Measurements from ENCODE around the gene UBTF.

Gene UBTF

DNA sequence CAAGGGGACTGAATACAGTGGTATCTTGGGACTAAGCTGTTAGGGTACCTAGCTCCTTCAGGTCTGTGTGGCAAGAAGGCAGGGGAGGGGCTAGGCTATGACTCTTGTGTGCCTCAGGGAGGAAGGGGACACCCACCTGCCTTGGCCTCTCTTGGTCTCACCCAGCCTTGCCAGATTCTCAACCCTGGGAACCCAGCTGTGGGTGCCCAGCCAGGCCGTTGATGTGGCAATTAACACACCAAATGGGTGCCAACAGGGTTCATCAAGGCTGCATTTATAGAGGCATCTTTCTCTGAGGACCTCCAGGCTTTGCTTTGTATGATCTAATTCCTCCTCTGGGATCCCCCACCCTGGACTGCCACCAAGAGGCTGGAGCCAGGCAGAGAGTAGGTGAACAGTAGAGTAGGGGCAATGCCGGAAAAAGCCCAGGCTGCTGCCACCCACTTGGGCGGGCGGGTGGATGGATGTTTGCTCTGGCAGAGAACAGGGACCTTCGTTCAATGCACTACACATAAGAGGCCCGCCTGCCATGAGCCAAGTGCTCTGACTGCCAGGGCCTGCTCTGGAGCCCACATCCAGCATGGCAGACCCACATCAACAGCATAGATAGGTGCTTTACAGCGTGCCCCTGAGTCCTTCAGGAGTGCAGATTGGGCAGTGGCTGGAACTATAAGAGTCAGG is 52.2 kb downstream of the UBTF start:
- no peak for DNase-seq

DNA sequence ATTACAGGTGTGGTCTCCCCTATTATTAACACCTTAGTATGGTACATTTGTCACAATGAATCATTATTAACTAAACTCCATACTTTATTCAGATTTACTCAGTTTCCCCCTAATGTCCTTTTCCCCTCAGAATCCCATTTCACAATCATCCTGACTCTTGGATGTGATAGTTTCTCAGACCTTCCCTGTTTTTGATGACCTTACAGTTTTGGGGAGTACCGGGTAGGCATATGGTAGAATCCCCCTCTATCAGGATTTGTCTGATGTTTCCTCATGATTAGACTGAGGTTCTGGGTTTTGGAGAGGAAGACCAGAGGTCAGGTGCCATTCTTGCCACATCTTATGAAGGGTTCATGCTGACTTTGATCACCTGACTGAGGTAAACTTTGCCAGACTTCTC is 55.0 kb downstream of the UBTF start:
- DNase-seq: no peak

DNA sequence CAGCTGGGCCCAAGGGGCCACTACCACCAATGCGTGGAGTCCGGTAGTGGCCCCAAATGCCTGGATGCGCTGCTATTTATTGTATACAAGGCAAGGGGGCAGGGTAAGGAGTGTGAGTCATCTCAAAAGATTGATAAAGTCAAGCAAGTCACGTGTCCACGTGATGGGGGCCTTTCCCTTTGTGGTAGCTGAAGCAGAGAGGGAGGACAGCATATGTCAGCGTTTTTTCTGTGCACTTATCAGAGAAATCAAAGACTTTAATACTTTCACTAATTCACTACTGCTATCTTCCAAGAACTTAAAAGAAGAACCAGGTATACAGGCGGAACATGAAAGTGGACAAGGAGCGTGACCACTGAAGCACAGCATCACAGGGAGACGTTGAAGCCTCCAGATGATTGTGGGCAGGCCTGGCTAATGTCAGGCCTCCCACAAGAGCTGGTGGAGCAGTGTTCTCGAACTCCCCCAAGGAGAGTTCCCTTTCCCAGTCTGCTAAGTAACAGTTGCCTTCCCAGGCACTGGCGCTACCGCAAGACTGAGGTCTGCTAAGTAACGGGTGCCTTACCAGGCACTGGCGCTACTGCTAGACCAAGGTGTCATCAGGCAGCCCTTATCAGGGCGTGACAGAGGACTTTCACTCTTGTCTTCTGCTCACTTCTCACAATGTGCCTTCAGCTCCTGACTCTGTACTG is 59.8 kb downstream of the UBTF start:
- peak; percentile 64 for DNase-seq

DNA sequence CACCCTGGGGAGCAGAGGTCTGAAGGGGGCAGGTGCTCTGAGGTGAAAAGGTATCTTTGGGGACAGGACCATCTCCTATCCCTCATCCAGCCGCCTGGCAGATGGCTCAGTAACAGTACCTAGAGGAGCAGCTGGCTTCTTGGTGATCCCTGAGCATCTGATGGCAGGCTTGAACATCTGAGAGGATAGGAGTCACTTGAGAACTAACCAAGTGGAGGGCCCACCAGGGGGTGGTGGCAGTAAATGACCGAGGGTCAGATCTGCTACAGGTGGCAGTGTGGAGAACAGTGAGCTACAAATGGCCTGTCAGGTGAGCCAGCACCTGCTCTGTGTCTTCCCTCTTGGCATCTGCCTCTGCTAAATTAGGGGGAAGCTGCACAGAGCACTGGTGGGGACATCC is 64.0 kb downstream of the UBTF start:
- DNase-seq: no peak

Measured in activated CD4-positive, alpha-beta T cell treated with anti-CD3 and anti-CD28 coated beads, Interleukin-10, Interleukin-2, amounts not matched to agents 100 ng/mL and 50 ng/mL, durations not matched to agents 16 hours and 8 hours (primary cell).